22Rv1 (cell line): ENCODE results near the gene TBC1D26.
"Not testable (repeated sequence)": the region's sequence is repeated elsewhere in the genome, so short reads cannot be mapped to it uniquely, and the experiment has no call there.

Experiments
- ZFX ChIP-seq: fragments of 450-650 bp; IDR thresholded peaks from 2 replicates; pipeline ENCODE4 v1.6.1; 2017; ENCODE audit warnings: antibody characterized with exemption, borderline replicate concordance
- TF ChIP-seq, protein P1 (sequence below): fragments of 450-650 bp; IDR thresholded peaks from 2 replicates; pipeline ENCODE4 v1.5.1; 2017; ENCODE audit warnings: mild to moderate bottlenecking

DNA sequence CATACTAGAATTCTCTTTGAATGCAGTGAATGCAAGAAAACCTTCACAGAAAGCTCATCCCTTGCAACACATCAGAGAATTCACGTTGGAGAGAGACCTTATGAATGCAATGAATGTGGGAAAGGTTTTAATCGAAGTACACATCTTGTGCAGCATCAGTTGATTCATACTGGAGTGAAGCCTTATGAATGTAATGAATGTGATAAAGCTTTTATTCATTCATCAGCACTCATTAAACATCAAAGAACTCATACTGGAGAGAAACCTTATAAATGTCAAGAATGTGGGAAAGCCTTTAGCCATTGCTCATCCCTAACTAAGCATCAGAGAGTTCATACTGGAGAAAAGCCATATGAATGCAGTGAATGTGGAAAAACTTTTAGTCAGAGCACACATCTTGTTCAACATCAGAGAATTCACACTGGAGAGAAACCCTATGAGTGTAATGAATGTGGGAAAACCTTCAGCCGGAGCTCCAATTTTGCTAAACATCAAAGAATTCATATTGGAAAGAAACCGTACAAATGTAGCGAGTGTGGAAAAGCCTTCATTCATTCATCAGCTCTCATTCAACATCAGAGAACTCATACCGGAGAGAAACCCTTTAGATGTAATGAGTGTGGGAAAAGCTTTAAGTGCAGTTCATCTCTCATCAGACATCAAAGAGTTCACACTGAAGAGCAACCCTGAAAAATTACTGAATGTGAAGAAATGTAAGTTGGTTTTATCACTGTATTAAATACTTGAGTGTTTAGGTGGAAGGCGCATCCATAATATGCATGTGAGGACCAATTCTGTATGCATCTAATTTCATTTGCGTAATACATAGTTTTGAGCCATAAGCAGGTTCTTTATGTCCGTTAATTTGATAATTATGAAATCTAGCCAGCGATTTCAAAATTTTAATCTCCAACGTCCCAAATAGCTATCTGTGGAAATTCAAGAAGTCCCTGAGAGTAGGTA, 15.2 kb upstream of the TBC1D26 start:
- TF ChIP-seq, protein P1, sequence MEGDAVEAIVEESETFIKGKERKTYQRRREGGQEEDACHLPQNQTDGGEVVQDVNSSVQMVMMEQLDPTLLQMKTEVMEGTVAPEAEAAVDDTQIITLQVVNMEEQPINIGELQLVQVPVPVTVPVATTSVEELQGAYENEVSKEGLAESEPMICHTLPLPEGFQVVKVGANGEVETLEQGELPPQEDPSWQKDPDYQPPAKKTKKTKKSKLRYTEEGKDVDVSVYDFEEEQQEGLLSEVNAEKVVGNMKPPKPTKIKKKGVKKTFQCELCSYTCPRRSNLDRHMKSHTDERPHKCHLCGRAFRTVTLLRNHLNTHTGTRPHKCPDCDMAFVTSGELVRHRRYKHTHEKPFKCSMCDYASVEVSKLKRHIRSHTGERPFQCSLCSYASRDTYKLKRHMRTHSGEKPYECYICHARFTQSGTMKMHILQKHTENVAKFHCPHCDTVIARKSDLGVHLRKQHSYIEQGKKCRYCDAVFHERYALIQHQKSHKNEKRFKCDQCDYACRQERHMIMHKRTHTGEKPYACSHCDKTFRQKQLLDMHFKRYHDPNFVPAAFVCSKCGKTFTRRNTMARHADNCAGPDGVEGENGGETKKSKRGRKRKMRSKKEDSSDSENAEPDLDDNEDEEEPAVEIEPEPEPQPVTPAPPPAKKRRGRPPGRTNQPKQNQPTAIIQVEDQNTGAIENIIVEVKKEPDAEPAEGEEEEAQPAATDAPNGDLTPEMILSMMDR = not testable (repeated sequence)
- not testable (repeated sequence) for TF ChIP-seq ZFX
